ENCODE measurements around the gene FNDC3B. TPM values are rescaled to one million over a fixed set of nuclear protein-coding genes. Genes with fewer than 3 reads are reported as not detected.
A peak's percentile ranks its signal among the peaks of the same experiment; 100 is the strongest.

FNDC3B gene
- total and polyA plus RNA-seq, 2 of the 8 experiments (the other 6 are each of a cell fraction or from before 2014, with no cell fraction given), result 14.1 to 44.4 TPM

DNA sequence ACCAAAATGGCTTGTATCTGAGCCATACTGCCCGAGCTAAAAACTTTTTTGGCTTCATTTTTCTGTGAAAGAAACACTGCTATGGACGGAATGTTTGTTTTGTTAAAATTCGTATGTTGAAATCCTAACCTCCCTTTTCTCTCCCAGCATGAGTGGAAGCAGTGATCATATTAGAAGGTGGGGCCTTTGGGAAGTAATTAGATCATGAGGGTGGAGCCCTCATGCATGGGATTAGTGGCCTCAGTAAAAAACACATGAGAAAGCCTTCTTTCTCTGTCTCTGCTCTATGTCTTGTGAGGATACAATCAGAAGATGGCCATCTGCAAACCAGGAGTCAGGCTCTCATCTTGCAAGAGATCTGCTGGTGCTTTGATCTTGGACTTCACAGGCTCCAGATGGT is 7.4 kb upstream of the FNDC3B start:
- no peaks in the 10 kb centered on the region for H3K27me3 ChIP-seq (replicated peaks in 1 of 4; ENCODE audit: control insufficient read depth in 3 of 4, extremely low read depth in 1 of 4, insufficient read depth in 3 of 4, low read length in 3 of 4)
- H2BK120ac ChIP-seq (replicated peaks; ENCODE audit: low read depth, low read length), result no peak overlapping the region
- CTCF ChIA-PET (ENCODE audit: partially characterized antibody), result no interaction called here
- no peak overlapping the region for H3K9ac ChIP-seq (replicated peaks in 1 of 4; ENCODE audit: extremely low read depth in 1 of 4, low read depth in 3 of 4, low read length in 3 of 4)
- H3K56ac ChIP-seq (replicated peaks; ENCODE audit: insufficient read length, low read depth, low read length), result no peak overlapping the region
- no peak overlapping the region for H3K4me3 ChIP-seq (ENCODE audit: extremely low read depth in 1 of 4, insufficient read depth in 2 of 4, low read depth in 3 of 4, low read length in 4 of 4)
- H4K5ac ChIP-seq (ENCODE audit: insufficient read length, low read depth, low read length), result no peak overlapping the region
- 88% methylated on average over 3 of the region's 3 CpGs; no CpG with 5 or more reads in 1 of the 2 experiments for WGBS, 2 experiments (ENCODE audit: extremely low coverage in 1 of 2, insufficient coverage in 1 of 2, insufficient read length in 1 of 2, insufficient replicate concordance in 2 of 2, low coverage in 1 of 2, low lambda C conversion rate in 2 of 2, missing lambda C conversion rate in 1 of 2)
- H3K4ac ChIP-seq (replicated peaks; ENCODE audit: insufficient read length, low read depth, low read length), result no peak overlapping the region
- H3K9me3 ChIP-seq (ENCODE audit: insufficient read depth in 2 of 2, low read depth in 1 of 2, low read length in 1 of 2), result no peaks in the 10 kb centered on the region
- no peak overlapping the region for H2BK12ac ChIP-seq (ENCODE audit: low read depth, low read length)
- H3K36me3 ChIP-seq (ENCODE audit: control insufficient read depth in 2 of 4, insufficient read depth in 4 of 4, low read length in 3 of 4), result no peaks in the 10 kb centered on the region
- POLR2A ChIA-PET (ENCODE audit: partially characterized antibody), result no interaction called here
- no peaks in the 10 kb centered on the region for H3K4me1 ChIP-seq (replicated peaks in 1 of 4; ENCODE audit: control insufficient read depth in 3 of 4, insufficient read depth in 4 of 4, low read length in 3 of 4)
- H3K23me2 ChIP-seq (ENCODE audit: low read depth, low read length), result no peaks in the 10 kb centered on the region
- no peak overlapping the region for H3K14ac ChIP-seq (ENCODE audit: insufficient read length)
- no peak for DNase-seq (ENCODE audit: low read depth in 1 of 2, low spot score in 2 of 2)
- no peaks in the 10 kb centered on the region for H3K79me2 ChIP-seq (ENCODE audit: control insufficient read depth in 1 of 2, insufficient read depth in 2 of 2, low read length in 2 of 2)
- no peak overlapping the region for H3K18ac ChIP-seq (ENCODE audit: extremely low read depth, low read length)
- no peak overlapping the region for H2BK20ac ChIP-seq (ENCODE audit: low read length)
- H3K4me2 ChIP-seq (ENCODE audit: insufficient read depth in 1 of 2, low read depth in 2 of 2, low read length in 2 of 2), result no peak overlapping the region
- no peak for FAIRE-seq
- H3K23ac ChIP-seq (ENCODE audit: insufficient read length), result no peak overlapping the region
- 0 out of 2 replicates have a peak overlapping the region, but pooled peaks have one; percentile 77 for H2AFZ ChIP-seq (ENCODE audit: low read length)
- H2AK5ac ChIP-seq (ENCODE audit: low read depth, low read length), result no peak overlapping the region
- no peak overlapping the region for H4K8ac ChIP-seq (ENCODE audit: extremely low read depth, insufficient read depth, low read length)
- H4K20me1 ChIP-seq (replicated peaks in 1 of 2; ENCODE audit: control insufficient read depth in 1 of 2, insufficient read depth in 2 of 2, low read length in 2 of 2), result no peaks in the 10 kb centered on the region
- H2BK5ac ChIP-seq (ENCODE audit: low read depth, low read length), result no peak overlapping the region
- no peak overlapping the region for H4K91ac ChIP-seq (replicated peaks; ENCODE audit: insufficient read length, low read length)
- H3K27ac ChIP-seq (ENCODE audit: low read depth, low read length), result no peak overlapping the region
- H2BK15ac ChIP-seq (ENCODE audit: low read length), result no peak overlapping the region
- H3K79me1 ChIP-seq (ENCODE audit: low read depth, low read length), result no peaks in the 10 kb centered on the region
- no peak for TF ChIP-seq ASH2L (IDR thresholded peaks at IDR 0.05; ENCODE audit: low read length)
- no peak for TF ChIP-seq FOSL1 (IDR thresholded peaks at IDR 0.05; ENCODE audit: insufficient read depth, low read depth, low read length)
- no peak for TF ChIP-seq SP1 (IDR thresholded peaks at IDR 0.05; ENCODE audit: low read depth, low read length)
- TF ChIP-seq BCL11A (IDR thresholded peaks at IDR 0.05; ENCODE audit: low read depth in 2 of 2, low read length in 2 of 2), result no peak
- TF ChIP-seq SIX5 (IDR thresholded peaks at IDR 0.05; ENCODE audit: low read depth, low read length), result no peak
- TF ChIP-seq NRF1 (IDR thresholded peaks at IDR 0.05; ENCODE audit: low read depth, low read length), result no peak
- TF ChIP-seq RNF2 (IDR thresholded peaks at IDR 0.05; ENCODE audit: borderline replicate concordance, low read depth, low read length, missing control alignments, poor library complexity, severe bottlenecking), result no peak
- TF ChIP-seq BACH1 (IDR thresholded peaks at IDR 0.05; ENCODE audit: low read length), result no peak
- TF ChIP-seq SAP30 (IDR thresholded peaks at IDR 0.05; ENCODE audit: insufficient read depth, insufficient replicate concordance, low read length), result no peak
- TF ChIP-seq GABPA (IDR thresholded peaks at IDR 0.05; ENCODE audit: borderline replicate concordance, insufficient read depth, low read length), result no peak
- no peak for TF ChIP-seq POU5F1 (IDR thresholded peaks at IDR 0.05; ENCODE audit: low read depth, low read length)
- no peak for TF ChIP-seq CHD1 (IDR thresholded peaks at IDR 0.05; ENCODE audit: low read depth, low read length)
- no peak for TF ChIP-seq ZNF274 (IDR thresholded peaks at IDR 0.05; ENCODE audit: borderline replicate concordance, extremely low read depth, low read length)
- TF ChIP-seq JUN (IDR thresholded peaks at IDR 0.05; ENCODE audit: low read depth, low read length), result no peak
- TF ChIP-seq TAF1 (IDR thresholded peaks at IDR 0.05; ENCODE audit: low read depth, low read length), result no peak
